NB4 (cell line): Measurements from ENCODE around the gene ADGRG7.

ENCODE experiments used
- DNase-seq: peaks from one replicate; pipeline ENCODE4 v3.0.0; 2010; ENCODE audit warnings: low read depth
- H3K4me3 ChIP-seq: one replicate; pipeline ENCODE4 v1.5.1; 2011; ENCODE audit warnings: mild to moderate bottlenecking, low read depth, low read length, moderate library complexity
- CTCF ChIP-seq: IDR thresholded peaks from one replicate; pipeline ENCODE4 v1.5.1; 2012; ENCODE audit warnings: low read depth, low read length
- MAX ChIP-seq: IDR thresholded peaks from 2 replicates; pipeline ENCODE4 v1.6.1; 2011; ENCODE audit warnings: low read depth, low read length
- MYC ChIP-seq: IDR thresholded peaks from 2 replicates; pipeline ENCODE4 v1.6.1; 2011; ENCODE audit warnings: low read depth, low read length
- POLR2A ChIP-seq: IDR thresholded peaks from 2 replicates; pipeline ENCODE4 v1.6.1; 2011; ENCODE audit warnings: mild to moderate bottlenecking; ENCODE audit not compliant: insufficient read length; ENCODE audit errors: extremely low read depth

Gene ADGRG7

GRCh38 chr3:100682056-100682853 lies 72.9 kb downstream of the ADGRG7 start:
- no peak for TF ChIP-seq MAX
- no peak for TF ChIP-seq CTCF
- TF ChIP-seq POLR2A, result no peak
- H3K4me3 ChIP-seq, result no peak overlapping the region
- DNase-seq, result no peak

GRCh38 chr3:100682854-100683760 lies 73.7 kb downstream of the ADGRG7 start:
- TF ChIP-seq MYC (no peak), MAX (no peak), CTCF (no peak), POLR2A (no peak)
- DNase-seq, result no peak
- H3K4me3 ChIP-seq, result no peak overlapping the region

GRCh38 chr3:100693225-100693624 lies 83.8 kb downstream of the ADGRG7 start:
- TF ChIP-seq MAX, result no peak
- TF ChIP-seq POLR2A, result no peak
- TF ChIP-seq MYC, result no peak
- TF ChIP-seq CTCF, result no peak
- no peak overlapping the region for H3K4me3 ChIP-seq
- DNase-seq, result no peak

DNA sequence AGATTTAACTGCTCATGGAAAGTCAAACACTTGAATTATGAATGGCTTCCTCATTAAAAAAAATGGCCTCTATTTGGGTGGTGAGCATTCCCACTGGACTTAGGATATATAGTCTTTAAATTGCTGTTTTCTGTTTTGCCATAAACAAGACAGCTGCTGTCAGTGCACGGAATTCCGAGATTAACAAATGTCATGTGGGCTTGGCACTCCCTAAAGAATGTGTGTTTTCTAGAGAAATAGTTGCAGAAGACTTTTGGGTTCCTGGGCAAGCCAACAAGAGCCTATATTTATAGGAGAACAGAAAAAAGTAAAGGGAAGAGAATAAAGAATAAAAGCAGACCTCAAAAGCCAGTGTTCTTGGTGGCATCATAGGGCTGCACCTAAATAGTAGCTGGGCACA lies 86.3 kb downstream of the ADGRG7 start:
- no peak for DNase-seq
- H3K4me3 ChIP-seq, result no peak overlapping the region

More for the DNA sequence above, 86.3 kb downstream of the ADGRG7 start:
- no peak for TF ChIP-seq CTCF
- TF ChIP-seq MAX, result no peak
- no peak for TF ChIP-seq MYC
- TF ChIP-seq POLR2A, result no peak
